Activated CD4-positive, alpha-beta T cell treated with anti-CD3 and anti-CD28 coated beads, Interleukin-10, Interleukin-2, amounts not matched to agents 100 ng/mL and 50 ng/mL, durations not matched to agents 16 hours and 8 hours (primary cell): ENCODE data around the gene TMEM132A.
"Not testable (repeated sequence)": the region's sequence is repeated elsewhere in the genome, so short reads cannot be mapped to it uniquely, and the experiment has no call there.

Experiments
- DNase-seq: peaks from one replicate; pipeline ENCODE4 v3.0.0-alpha.2; 2020

TMEM132A gene

GRCh38 chr11:60905551-60906113 lies 18.6 kb upstream of the TMEM132A start:
- peak; percentile 30 for DNase-seq

GRCh38 chr11:60906132-60906972 lies 17.9 kb upstream of the TMEM132A start, which contains the start of gene PRPF19:
PRPF19 (minus strand) TSS chr11:60906585; CDS start chr11:60906382, 203 bp downstream.
- peak; percentile 99 for DNase-seq

- no peak for DNase-seq
Measured at GRCh38 chr11:60908803-60909202, 15.5 kb upstream of the TMEM132A start.

GRCh38 chr11:60909680-60910280 lies 14.5 kb upstream of the TMEM132A start:
- not testable (repeated sequence) for DNase-seq

GRCh38 chr11:60910281-60910687 lies 14.0 kb upstream of the TMEM132A start:
- no peak for DNase-seq

- DNase-seq = no peak
Measured at GRCh38 chr11:60910711-60911380, 13.4 kb upstream of the TMEM132A start.

GRCh38 chr11:60912223-60912850 lies 11.9 kb upstream of the TMEM132A start:
- no peak for DNase-seq

- no peak for DNase-seq
Measured at GRCh38 chr11:60912851-60913528, 11.3 kb upstream of the TMEM132A start.

GRCh38 chr11:60913793-60914632 lies 10.2 kb upstream of the TMEM132A start, which contains the start of gene TMEM109:
TMEM109 (plus strand) TSS chr11:60914158; CDS start chr11:60919694, 5,536 bp downstream.
- DNase-seq = peak; percentile 94

GRCh38 chr11:60914633-60915247 lies 9.5 kb upstream of the TMEM132A start:
- peak; percentile 38 for DNase-seq

GRCh38 chr11:60915248-60915914 lies 8.9 kb upstream of the TMEM132A start:
- peak; percentile 92 for DNase-seq

- DNase-seq = no peak
Measured at GRCh38 chr11:60916669-60917206, 7.5 kb upstream of the TMEM132A start.

- DNase-seq = no peak
Measured at GRCh38 chr11:60917267-60917666, 7.0 kb upstream of the TMEM132A start.

- DNase-seq = no peak
Measured at GRCh38 chr11:60918251-60918938, 5.9 kb upstream of the TMEM132A start.

- no peak for DNase-seq
Measured at GRCh38 chr11:60918939-60919265, 5.4 kb upstream of the TMEM132A start.

GRCh38 chr11:60919320-60919719 lies 4.9 kb upstream of the TMEM132A start:
- DNase-seq = no peak

- no peak for DNase-seq
Measured at GRCh38 chr11:60919956-60920355, 4.3 kb upstream of the TMEM132A start.

- no peak for DNase-seq
Measured at GRCh38 chr11:60921259-60921658, 3.0 kb upstream of the TMEM132A start.

GRCh38 chr11:60921777-60922335 lies 2.4 kb upstream of the TMEM132A start:
- no peak for DNase-seq
